H1 (cell line): ENCODE results near the gene ZBTB24. TPM values are rescaled to one million over a fixed set of nuclear protein-coding genes. Genes with fewer than 3 reads are reported as not detected.

Experiments
- CTCF ChIA-PET: fragments of 300-600 bp; sonication (Branson Sonifier 250); formaldehyde crosslinking; loops from one replicate; lab custom pipeline; 2021; ENCODE audit not compliant: partially characterized antibody; lab: Charles Lee
- POLR2A ChIA-PET: fragments of 300-600 bp; sonication (Branson Sonifier 250); formaldehyde crosslinking; loops from one replicate; lab custom pipeline; 2021; ENCODE audit warnings: inconsistent platforms; ENCODE audit not compliant: partially characterized antibody; lab: Charles Lee
- DNase-seq, 2 experiments: peaks; one replicate each; pipeline versions ENCODE4 v3.0.0 to v3.0.0-alpha.2; 2010 to 2022; ENCODE audit warnings: low spot score in 2 of 2, low read depth in 1 of 2, mixed read lengths in 1 of 2
- FAIRE-seq: peaks from 2 replicates; lab custom pipeline; 2011; peaks lifted over from hg19 to GRCh38; lab: Jason Lieb, UNC
- H2AFZ ChIP-seq: 2 replicates; pipeline ENCODE4 v1.8.1; 2012; ENCODE audit warnings: low read length, inconsistent platforms
- H2AK5ac ChIP-seq: 2 replicates; pipeline ENCODE4 v1.6.1; 2013; ENCODE audit warnings: low read depth, low read length
- H2BK120ac ChIP-seq: replicated peaks from 2 replicates; pipeline ENCODE3; 2013; ENCODE audit warnings: low read depth, low read length, inconsistent platforms
- H2BK12ac ChIP-seq: 2 replicates; pipeline ENCODE4 v1.6.1; 2013; ENCODE audit warnings: low read depth, low read length
- H2BK15ac ChIP-seq: 2 replicates; pipeline ENCODE4 v1.6.1; 2013; ENCODE audit warnings: low read length
- H2BK20ac ChIP-seq: 2 replicates; pipeline ENCODE4 v1.6.1; 2013; ENCODE audit warnings: low read length
- H2BK5ac ChIP-seq: 2 replicates; pipeline ENCODE4 v1.6.1; 2013; ENCODE audit warnings: low read depth, low read length
- H3K14ac ChIP-seq: 2 replicates; pipeline ENCODE4 v1.6.1; 2013; ENCODE audit warnings: inconsistent platforms; ENCODE audit not compliant: insufficient read length
- H3K18ac ChIP-seq: 2 replicates; pipeline ENCODE4 v1.6.1; 2013; ENCODE audit warnings: low read length; ENCODE audit errors: extremely low read depth
- H3K23ac ChIP-seq: 2 replicates; pipeline ENCODE4 v1.6.1; 2013; ENCODE audit warnings: inconsistent platforms; ENCODE audit not compliant: insufficient read length
- H3K23me2 ChIP-seq: 2 replicates; pipeline ENCODE4 v1.6.1; 2013; ENCODE audit warnings: low read depth, low read length
- H3K27ac ChIP-seq: 2 replicates; pipeline ENCODE4 v1.6.1; 2011; ENCODE audit warnings: low read depth, low read length, inconsistent platforms
- H3K27me3 ChIP-seq, 4 experiments: replicated peaks in 1 of 4; 1 replicate in 1 of 4; 2 replicates in 3 of 4; pipeline versions ENCODE4 v1.6.1 to v1.8.1; 2011 to 2013; ENCODE audit warnings: low read length in 3 of 4, mild to moderate bottlenecking in 3 of 4, inconsistent platforms in 2 of 4, mixed read lengths in 2 of 4, moderate library complexity in 1 of 4; ENCODE audit not compliant: control insufficient read depth in 3 of 4, insufficient read depth in 3 of 4; ENCODE audit errors: extremely low read depth in 1 of 4
- H3K36me3 ChIP-seq, 4 experiments: 2 replicates each; pipeline versions ENCODE4 v1.6.1 to v1.8.1; 2011 to 2013; ENCODE audit warnings: mild to moderate bottlenecking in 4 of 4, low read length in 3 of 4, moderate library complexity in 2 of 4, control low read depth in 1 of 4, inconsistent platforms in 1 of 4; ENCODE audit not compliant: insufficient read depth in 4 of 4, control insufficient read depth in 2 of 4
- H3K4ac ChIP-seq: replicated peaks from 2 replicates; pipeline ENCODE3; 2013; ENCODE audit warnings: low read length, low read depth, mixed read lengths, inconsistent platforms; ENCODE audit not compliant: insufficient read length
- H3K4me1 ChIP-seq, 4 experiments: replicated peaks in 1 of 4; 1 replicate in 1 of 4; 2 replicates in 3 of 4; pipeline versions ENCODE4 v1.6.1 to v1.8.1; 2011 to 2013; ENCODE audit warnings: low read length in 3 of 4, inconsistent platforms in 2 of 4, mixed read lengths in 1 of 4; ENCODE audit not compliant: insufficient read depth in 4 of 4, control insufficient read depth in 3 of 4
- H3K4me2 ChIP-seq, 2 experiments: 2 replicates each; pipeline versions ENCODE4 v1.6.1 to v1.8.1; 2011 to 2013; ENCODE audit warnings: low read depth in 2 of 2, low read length in 2 of 2, control low read depth in 1 of 2, inconsistent platforms in 1 of 2, mild to moderate bottlenecking in 1 of 2; ENCODE audit not compliant: insufficient read depth in 1 of 2
- H3K4me3 ChIP-seq, 4 experiments: fragments of 200-600, 300-600 bp in 1 of 4; sonication (generic), shearing (Covaris generic), sonication (Bioruptor Twin) in 1 of 4; 2 replicates each; pipeline versions ENCODE4 v1.5.1 to v1.8.1; 2011 to 2016; ENCODE audit warnings: low read length in 4 of 4, low read depth in 3 of 4, control low read depth in 2 of 4, inconsistent platforms in 2 of 4, mild to moderate bottlenecking in 2 of 4, mixed read lengths in 1 of 4, moderate library complexity in 1 of 4; ENCODE audit not compliant: insufficient read depth in 2 of 4; ENCODE audit errors: extremely low read depth in 1 of 4
- H3K56ac ChIP-seq: replicated peaks from 2 replicates; pipeline ENCODE3; 2013; ENCODE audit warnings: low read depth, mild to moderate bottlenecking, mixed read lengths, low read length, inconsistent platforms; ENCODE audit not compliant: insufficient read length
- H3K79me1 ChIP-seq: 2 replicates; pipeline ENCODE4 v1.6.1; 2013; ENCODE audit warnings: low read depth, low read length, control low read depth
- H3K79me2 ChIP-seq, 2 experiments: 2 replicates each; pipeline versions ENCODE4 v1.6.1 to v1.8.1; 2012 to 2013; ENCODE audit warnings: low read length in 2 of 2, mild to moderate bottlenecking in 2 of 2, inconsistent platforms in 1 of 2; ENCODE audit not compliant: insufficient read depth in 2 of 2, control insufficient read depth in 1 of 2
- H3K9ac ChIP-seq, 4 experiments: replicated peaks in 1 of 4; 1 replicate in 1 of 4; 2 replicates in 3 of 4; pipeline versions ENCODE4 v1.6.1 to v1.8.1; 2011 to 2013; ENCODE audit warnings: low read depth in 3 of 4, low read length in 3 of 4, control low read depth in 2 of 4, mild to moderate bottlenecking in 2 of 4, moderate library complexity in 2 of 4, inconsistent platforms in 1 of 4; ENCODE audit errors: extremely low read depth in 1 of 4
- H3K9me3 ChIP-seq, 2 experiments: 2 replicates each; pipeline versions ENCODE4 v1.6.1 to v1.8.1; 2012 to 2013; ENCODE audit warnings: mild to moderate bottlenecking in 2 of 2, moderate library complexity in 2 of 2, control low read depth in 1 of 2, inconsistent platforms in 1 of 2, low read depth in 1 of 2, low read length in 1 of 2, mixed read lengths in 1 of 2; ENCODE audit not compliant: insufficient read depth in 2 of 2
- H4K20me1 ChIP-seq, 2 experiments: replicated peaks in 1 of 2; 2 replicates each; pipeline versions ENCODE3 to v1.8.1; 2011 to 2013; ENCODE audit warnings: inconsistent platforms in 2 of 2, low read length in 2 of 2, mild to moderate bottlenecking in 1 of 2; ENCODE audit not compliant: insufficient read depth in 2 of 2, control insufficient read depth in 1 of 2
- H4K5ac ChIP-seq: 2 replicates; pipeline ENCODE4 v1.6.1; 2013; ENCODE audit warnings: low read length, low read depth, mixed read lengths, inconsistent platforms; ENCODE audit not compliant: insufficient read length
- H4K8ac ChIP-seq: 2 replicates; pipeline ENCODE4 v1.8.0; 2013; ENCODE audit warnings: mild to moderate bottlenecking, moderate library complexity, low read length, inconsistent platforms; ENCODE audit not compliant: insufficient read depth; ENCODE audit errors: extremely low read depth
- H4K91ac ChIP-seq: replicated peaks from 2 replicates; pipeline ENCODE3; 2013; ENCODE audit warnings: low read length, mixed read lengths, inconsistent platforms; ENCODE audit not compliant: insufficient read length
- POLR2A ChIP-seq, 2 experiments: IDR thresholded peaks; 1 replicate in 1 of 2; 2 replicates in 1 of 2; pipeline ENCODE4 v1.6.1; 2011; ENCODE audit warnings: low read depth in 2 of 2, low read length in 2 of 2, mild to moderate bottlenecking in 2 of 2; ENCODE audit errors: control extremely low read depth in 1 of 2
- WGBS, 2 experiments: shearing (Covaris generic) in 1 of 2; methylation state at CpG; one replicate each; pipeline versions ENCODE4 v1.1.6 to v1.1.7; 2013 to 2015; ENCODE audit warnings: low lambda C conversion rate in 2 of 2, mixed read lengths in 2 of 2, inconsistent platforms in 1 of 2, low coverage in 1 of 2, missing lambda C conversion rate in 1 of 2; ENCODE audit not compliant: insufficient replicate concordance in 2 of 2, insufficient coverage in 1 of 2, insufficient read length in 1 of 2; ENCODE audit errors: extremely low coverage in 1 of 2, missing lambda C conversion rate in 1 of 2; 5-methylcytosine and 5-hydroxymethylcytosine counted together
- polyA plus RNA-seq, 7 experiments: library from polyadenylated mRNA; depleted of rRNA in 3 of 7; stranded (reverse) in 5 of 7; unstranded in 2 of 7; fragments of >200 nt in 5 of 7; fragments of 200-250 nt in 2 of 7; gene quantifications; 1 replicate in 5 of 7; 2 replicates in 1 of 7; 4 replicates in 1 of 7; pipeline versions ENCODE4 v1.2.1 to v1.2.3, GENCODE V29; 2011 to 2013; ENCODE audit warnings: missing spikeins in 2 of 7, mixed read lengths in 2 of 7
- total RNA-seq: library from RNA; stranded (reverse); fragmentation: NEBNext Ultra II Directional; extraction: Animal tissue kit (Norgen Biotek cat#: 25700); gene quantifications from 2 replicates; pipeline ENCODE4 v1.2.1, GENCODE V29; 2021

Gene ZBTB24
- total and polyA plus RNA-seq, 2 of the 8 experiments (the other 6 are each of a cell fraction or from before 2014, with no cell fraction given), result 7.5 to 21.0 TPM

- H3K23me2 ChIP-seq, result no peaks in the 10 kb centered on the region
- 76% methylated on average over 1 of the region's 1 CpG; no CpG with 5 or more reads in 1 of the 2 experiments for WGBS, 2 experiments
- H3K79me2 ChIP-seq, result peaks cover 0 to 15% of the 10 kb centered on the region in 2 experiments; a peak in 2 of 4 replicates
- no peak overlapping the region for H3K14ac ChIP-seq
- H2BK120ac ChIP-seq, result no peak overlapping the region
- H3K4me1 ChIP-seq, result peaks cover 0 to 6% (median 4%) of the 10 kb centered on the region in 4 experiments; a peak in 4 of 7 replicates
- ChIA-PET POLR2A (no interaction called here), CTCF (no interaction called here)
- no peak overlapping the region for H3K18ac ChIP-seq
- H4K20me1 ChIP-seq, result peaks cover 0 to 3% of the 10 kb centered on the region in 2 experiments
- TF ChIP-seq POLR2A (IDR thresholded peaks at IDR 0.05; ENCODE audit: control extremely low read depth in 1 of 2, low read depth in 2 of 2, low read length in 2 of 2), result no peak
- no peak overlapping the region for H3K4me2 ChIP-seq
- H2BK20ac ChIP-seq, result no peak overlapping the region
- no peak overlapping the region for H3K9ac ChIP-seq
- no peak for DNase-seq
- no peak overlapping the region for H2BK15ac ChIP-seq
- no peak overlapping the region for H3K4me3 ChIP-seq
- H3K9me3 ChIP-seq, result peaks cover 0 to 5% of the 10 kb centered on the region in 2 experiments; a peak in 1 of 4 replicates
- H3K56ac ChIP-seq, result no peak overlapping the region
- H3K36me3 ChIP-seq, result peaks cover 12 to 62% (median 32%) of the 10 kb centered on the region in 4 experiments
- no peak overlapping the region for H2AFZ ChIP-seq
- H3K79me1 ChIP-seq, result no peaks in the 10 kb centered on the region; the same call in 1 of the 2 replicates
- no peaks in the 10 kb centered on the region for H3K27me3 ChIP-seq
- H3K27ac ChIP-seq, result no peak overlapping the region
- H3K4ac ChIP-seq, result no peak overlapping the region
- no peak overlapping the region for H2BK12ac ChIP-seq
- H3K23ac ChIP-seq, result no peak overlapping the region
- no peak overlapping the region for H2AK5ac ChIP-seq
- H4K8ac ChIP-seq, result no peak overlapping the region
- H4K5ac ChIP-seq, result no peak overlapping the region
- no peak overlapping the region for H4K91ac ChIP-seq
- FAIRE-seq, result no peak
- no peak overlapping the region for H2BK5ac ChIP-seq
These were observed 21.1 kb downstream of the ZBTB24 start for GRCh38 chr6:109461733-109462526.
